ENCODE measurements around the gene PLA2G4A.

Gene PLA2G4A

DNA sequence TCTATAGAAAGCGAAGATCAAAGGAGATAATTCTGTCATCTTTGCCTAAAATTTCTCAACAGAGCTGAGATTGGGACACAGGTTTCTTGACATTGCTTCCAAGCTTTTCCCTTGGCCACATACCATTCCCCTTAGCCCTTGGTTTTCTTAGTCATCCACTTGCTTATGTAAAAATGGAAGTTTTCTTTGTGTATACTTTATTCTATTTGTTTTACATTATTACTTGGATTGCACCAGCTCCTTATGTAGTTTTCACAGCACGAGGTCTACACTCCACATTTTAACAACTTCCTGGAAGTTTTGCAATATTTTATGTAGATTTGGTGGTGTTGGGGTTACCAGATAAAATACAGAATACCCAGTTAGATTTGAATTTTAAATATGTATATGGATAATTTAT, 129.8 kb downstream of the PLA2G4A start:
- TF ChIP-seq, protein P1, sequence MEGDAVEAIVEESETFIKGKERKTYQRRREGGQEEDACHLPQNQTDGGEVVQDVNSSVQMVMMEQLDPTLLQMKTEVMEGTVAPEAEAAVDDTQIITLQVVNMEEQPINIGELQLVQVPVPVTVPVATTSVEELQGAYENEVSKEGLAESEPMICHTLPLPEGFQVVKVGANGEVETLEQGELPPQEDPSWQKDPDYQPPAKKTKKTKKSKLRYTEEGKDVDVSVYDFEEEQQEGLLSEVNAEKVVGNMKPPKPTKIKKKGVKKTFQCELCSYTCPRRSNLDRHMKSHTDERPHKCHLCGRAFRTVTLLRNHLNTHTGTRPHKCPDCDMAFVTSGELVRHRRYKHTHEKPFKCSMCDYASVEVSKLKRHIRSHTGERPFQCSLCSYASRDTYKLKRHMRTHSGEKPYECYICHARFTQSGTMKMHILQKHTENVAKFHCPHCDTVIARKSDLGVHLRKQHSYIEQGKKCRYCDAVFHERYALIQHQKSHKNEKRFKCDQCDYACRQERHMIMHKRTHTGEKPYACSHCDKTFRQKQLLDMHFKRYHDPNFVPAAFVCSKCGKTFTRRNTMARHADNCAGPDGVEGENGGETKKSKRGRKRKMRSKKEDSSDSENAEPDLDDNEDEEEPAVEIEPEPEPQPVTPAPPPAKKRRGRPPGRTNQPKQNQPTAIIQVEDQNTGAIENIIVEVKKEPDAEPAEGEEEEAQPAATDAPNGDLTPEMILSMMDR (IDR thresholded peaks at IDR 0.05; ENCODE audit: extremely low read depth, missing control alignments) = no peak
- no peak for DNase-seq (ENCODE audit: low spot score)

DNA sequence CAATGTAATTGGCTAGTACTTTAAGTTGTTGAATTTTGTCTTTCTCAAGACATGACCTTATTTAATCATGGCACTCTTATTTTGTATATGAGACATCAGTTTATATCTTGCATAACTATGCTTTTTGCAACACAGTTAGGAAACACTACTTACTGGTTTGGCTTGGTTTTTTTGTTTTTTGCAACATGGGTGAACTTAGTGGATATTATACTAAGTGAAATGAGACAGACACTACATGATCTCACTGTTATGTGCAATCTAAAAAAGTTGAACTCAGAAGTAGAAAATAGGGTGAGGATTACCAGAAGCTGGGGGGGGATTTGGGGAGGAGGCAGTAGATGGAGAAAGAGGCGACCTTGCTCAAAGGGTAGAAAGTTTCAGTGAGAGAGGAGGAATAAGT, 132.1 kb downstream of the PLA2G4A start:
- no peak for DNase-seq (ENCODE audit: low spot score)
- TF ChIP-seq, protein P1 (IDR thresholded peaks at IDR 0.05; ENCODE audit: extremely low read depth, missing control alignments) = no peak

DNA sequence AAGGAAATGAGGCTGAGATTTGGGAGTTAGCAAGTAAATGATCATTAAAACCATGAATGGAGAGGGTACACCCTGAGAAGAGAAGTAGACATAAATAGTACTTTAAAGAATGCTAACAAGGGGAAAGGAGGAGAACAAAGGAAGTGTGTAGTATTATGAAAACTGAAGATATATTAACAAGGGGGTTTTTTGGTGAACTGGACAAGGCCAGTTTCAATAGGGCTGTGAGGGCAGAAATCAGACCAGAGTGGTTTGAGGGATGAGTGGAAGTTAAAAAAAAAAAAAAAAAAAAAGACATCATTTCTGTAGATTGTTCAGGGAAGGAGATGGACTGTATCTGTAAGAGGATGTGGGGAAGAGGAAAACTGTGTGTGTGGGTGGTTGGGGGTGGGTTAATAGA, 137.1 kb downstream of the PLA2G4A start:
- no peak for DNase-seq (ENCODE audit: low spot score)
- TF ChIP-seq, protein P1 (IDR thresholded peaks at IDR 0.05; ENCODE audit: extremely low read depth, missing control alignments) = no peak

DNA sequence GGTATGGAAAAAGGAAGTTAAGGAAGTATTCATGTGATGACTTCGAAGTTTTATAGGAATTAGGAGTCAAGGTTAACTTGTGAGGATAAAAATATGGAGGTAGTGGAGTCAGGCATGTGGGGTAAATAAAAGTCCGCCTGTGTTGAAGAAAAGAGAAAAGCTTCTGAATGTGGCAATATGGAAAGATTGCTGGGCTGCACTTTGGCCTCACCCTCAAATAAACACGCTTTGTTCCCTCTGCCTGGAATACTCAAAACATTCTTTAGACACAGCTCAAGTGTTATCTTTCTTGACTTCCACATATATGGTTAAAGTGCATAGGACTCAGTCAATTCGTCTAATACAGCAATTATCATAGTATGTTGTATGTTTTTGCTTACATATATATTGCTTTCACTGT, 137.7 kb downstream of the PLA2G4A start:
- no peak for DNase-seq (ENCODE audit: low spot score)
- TF ChIP-seq, protein P1 (IDR thresholded peaks at IDR 0.05; ENCODE audit: extremely low read depth, missing control alignments) = no peak

- no peak for DNase-seq (ENCODE audit: low spot score)
- TF ChIP-seq, protein P1 (IDR thresholded peaks at IDR 0.05; ENCODE audit: extremely low read depth, missing control alignments) = no peak
These were observed 139.1 kb downstream of the PLA2G4A start for GRCh38 chr1:186967656-186968394.

GRCh38 chr1:186974774-186975181, 146.0 kb downstream of the PLA2G4A start:
- TF ChIP-seq, protein P1 (IDR thresholded peaks at IDR 0.05; ENCODE audit: extremely low read depth, missing control alignments) = no peak
- DNase-seq (ENCODE audit: low spot score) = no peak

GRCh38 chr1:186975220-186975619, 146.5 kb downstream of the PLA2G4A start:
- no peak for DNase-seq (ENCODE audit: low spot score)
- TF ChIP-seq, protein P1 (IDR thresholded peaks at IDR 0.05; ENCODE audit: extremely low read depth, missing control alignments) = no peak

All from GM20000 (cell line).